ENCODE results near the gene PTPN7.
A peak's percentile ranks its signal among the peaks of the same experiment; 100 is the strongest.
"Not testable (repeated sequence)": the region's sequence is repeated elsewhere in the genome, so short reads cannot be mapped to it uniquely, and the experiment has no call there.

Gene PTPN7

DNA sequence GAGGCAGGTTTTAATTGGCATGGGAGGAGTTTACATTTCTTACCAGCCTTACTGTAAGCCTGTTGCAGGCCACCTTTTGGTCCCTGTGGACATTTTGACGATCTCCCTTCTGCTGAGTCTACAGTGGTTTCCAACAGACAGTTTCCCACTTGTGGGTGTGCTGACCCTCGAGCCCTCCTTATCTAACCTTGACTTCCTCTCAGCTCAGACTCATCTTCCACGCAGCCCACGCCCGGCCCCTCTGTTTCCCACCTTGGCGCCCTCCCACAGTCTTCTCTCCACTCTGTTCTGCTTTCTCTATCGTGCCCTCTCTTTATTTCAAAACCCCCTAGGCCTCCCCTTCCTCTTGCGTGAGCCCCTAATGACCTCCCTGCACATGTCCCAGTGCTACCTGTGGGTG lies 9.8 kb downstream of the PTPN7 start:
- no peak for DNase-seq

DNA sequence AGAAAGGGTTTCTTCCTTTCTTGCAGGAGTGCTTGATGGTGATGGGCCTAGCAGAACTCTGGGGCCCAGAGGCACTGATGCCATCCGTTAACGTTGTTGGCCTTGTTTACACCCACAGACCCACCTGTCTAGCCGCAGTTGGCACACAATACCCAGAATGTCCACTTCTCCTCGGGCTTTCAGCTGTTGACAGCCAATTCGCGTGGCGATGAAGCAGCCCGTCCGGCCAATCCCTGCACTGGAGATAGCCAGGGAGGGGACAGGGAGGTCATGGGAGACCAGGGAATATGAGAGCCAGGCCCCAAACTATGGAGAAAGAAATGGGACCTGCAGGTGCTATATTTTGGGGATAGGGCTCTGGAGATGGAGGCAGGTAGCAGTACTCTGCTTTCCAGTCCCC lies 10.2 kb downstream of the PTPN7 start:
- no peak for DNase-seq

DNA sequence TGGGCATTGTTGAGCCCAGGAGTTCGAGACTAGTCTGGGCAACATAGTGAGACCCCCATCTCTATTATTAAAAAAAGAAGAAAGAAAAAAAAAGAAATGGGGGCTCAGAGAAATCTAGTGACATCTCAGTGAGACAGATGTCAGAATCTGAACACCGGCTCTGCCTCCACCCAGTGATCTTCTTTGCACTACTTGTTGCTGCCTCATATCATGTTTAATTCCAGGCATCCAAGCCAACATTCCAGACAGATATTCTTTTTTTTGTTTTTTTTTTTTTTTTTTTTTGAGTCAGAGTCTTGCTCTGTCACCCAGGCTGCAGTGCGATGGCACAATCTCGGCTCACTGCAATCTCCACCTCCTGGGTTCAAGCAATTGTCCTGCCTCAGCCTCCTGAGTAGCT lies 10.8 kb downstream of the PTPN7 start:
- no peak for DNase-seq

DNA sequence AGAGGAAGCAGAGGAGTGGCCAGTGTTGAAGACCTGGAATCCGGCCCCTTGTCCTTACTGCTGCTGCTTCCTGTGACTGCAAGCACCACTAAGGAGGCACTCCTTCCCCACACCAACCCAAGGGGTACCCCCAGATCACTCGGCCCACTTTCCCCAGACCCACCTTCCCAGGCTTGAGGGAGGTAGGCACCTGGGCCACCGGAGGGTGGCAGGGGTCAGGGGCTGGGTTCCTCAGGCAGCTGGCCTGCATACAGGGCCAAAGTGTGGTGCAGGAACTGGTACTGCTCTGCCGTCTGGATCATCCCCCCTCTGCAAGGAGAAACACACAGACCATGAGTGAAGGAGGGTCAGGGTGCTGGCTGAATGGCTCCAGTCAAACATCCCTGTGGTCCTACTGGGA lies 12.0 kb downstream of the PTPN7 start:
- DNase-seq: no peak

DNA sequence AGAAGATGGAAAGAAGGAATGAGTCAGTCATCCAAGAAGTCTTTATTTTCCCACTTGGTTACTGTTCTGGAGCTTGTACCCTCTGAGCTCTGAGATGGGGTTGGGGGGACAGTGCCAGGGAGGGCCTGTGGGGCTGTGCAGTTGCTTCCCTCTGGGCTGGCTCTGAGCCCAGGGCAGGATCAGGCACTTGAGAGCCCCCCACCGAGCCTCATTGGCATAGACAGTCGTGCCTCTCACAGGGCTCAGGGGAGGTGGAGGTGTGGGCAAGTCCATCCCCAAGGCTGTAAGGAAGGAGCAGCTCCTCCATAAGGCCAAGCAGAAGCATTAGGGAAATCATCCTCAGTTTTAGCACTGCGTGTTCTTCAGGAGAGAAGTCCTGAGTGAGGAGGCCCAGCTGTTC lies 13.4 kb downstream of the PTPN7 start:
- DNase-seq: no peak

DNA sequence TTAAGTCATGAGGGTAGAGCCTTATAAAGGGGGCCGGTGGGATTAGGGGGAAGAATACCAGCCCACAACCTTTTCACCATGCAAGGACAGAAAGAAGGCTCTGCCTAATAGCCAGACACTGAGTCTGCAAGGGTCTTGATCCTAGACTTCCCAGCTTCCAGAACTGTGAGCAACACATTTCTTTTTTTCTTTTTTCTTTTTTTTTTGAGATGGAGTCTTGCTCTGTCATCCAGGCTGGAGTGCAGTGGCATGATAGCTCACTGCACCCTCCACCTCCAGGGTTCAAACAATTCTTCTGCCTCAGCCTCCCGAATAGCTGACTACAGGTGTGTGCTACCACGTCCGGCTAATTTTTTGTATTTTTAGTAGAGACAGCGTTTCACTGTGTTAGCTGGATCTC lies 14.1 kb downstream of the PTPN7 start:
- no peak for DNase-seq

DNA sequence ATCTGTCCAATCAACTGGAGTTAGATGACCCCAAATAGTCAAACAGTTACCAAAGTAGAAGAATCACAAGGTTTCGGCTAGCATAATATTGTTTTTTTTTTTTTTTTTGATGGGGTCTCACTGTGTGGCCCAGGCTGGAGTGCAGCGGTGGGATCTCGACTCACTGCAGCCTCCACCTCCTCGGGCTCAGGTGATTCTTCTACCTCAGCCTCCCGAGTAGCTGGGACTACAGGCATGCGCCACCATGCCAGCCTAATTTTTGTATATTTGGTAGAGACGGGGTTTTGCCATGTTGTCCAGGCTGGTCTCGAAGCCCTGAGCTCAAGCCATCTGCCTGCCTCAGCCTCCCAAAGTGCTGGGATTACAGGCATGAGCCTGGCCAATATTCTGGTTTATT lies 14.7 kb downstream of the PTPN7 start:
- DNase-seq: not testable (repeated sequence)

DNA sequence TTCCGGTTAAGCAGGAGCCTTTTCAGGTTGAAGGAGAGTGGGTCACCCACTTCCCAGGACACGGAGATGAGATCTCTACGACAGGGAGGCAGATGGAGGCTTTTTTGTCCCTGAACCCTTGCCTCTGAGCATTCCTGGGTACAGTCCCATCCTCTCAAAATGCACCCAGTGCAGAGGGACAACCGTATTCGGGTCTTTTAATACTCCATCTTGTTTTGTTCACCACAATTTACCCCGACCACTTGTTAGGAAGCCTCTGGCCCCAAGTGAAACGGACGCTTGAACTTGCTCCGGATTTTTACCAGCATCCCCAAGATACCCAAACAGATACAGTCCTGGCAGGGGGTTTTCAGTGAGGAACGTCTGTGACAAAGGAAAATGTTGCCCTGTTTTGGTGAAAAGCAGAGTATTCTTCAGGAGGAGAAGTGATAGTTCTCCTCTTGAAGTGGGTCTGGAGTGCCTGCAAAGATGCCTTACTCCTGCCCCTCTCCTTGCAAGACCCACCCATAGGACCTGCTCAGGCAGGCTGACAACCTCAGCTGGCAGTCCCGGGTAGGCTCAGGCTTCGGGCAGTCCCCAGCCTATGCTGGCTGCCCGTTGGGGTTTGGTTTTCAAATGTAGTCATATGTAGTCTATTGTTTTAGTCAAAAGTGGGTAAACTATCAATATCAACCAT lies 15.2 kb downstream of the PTPN7 start:
- no peak for DNase-seq

DNA sequence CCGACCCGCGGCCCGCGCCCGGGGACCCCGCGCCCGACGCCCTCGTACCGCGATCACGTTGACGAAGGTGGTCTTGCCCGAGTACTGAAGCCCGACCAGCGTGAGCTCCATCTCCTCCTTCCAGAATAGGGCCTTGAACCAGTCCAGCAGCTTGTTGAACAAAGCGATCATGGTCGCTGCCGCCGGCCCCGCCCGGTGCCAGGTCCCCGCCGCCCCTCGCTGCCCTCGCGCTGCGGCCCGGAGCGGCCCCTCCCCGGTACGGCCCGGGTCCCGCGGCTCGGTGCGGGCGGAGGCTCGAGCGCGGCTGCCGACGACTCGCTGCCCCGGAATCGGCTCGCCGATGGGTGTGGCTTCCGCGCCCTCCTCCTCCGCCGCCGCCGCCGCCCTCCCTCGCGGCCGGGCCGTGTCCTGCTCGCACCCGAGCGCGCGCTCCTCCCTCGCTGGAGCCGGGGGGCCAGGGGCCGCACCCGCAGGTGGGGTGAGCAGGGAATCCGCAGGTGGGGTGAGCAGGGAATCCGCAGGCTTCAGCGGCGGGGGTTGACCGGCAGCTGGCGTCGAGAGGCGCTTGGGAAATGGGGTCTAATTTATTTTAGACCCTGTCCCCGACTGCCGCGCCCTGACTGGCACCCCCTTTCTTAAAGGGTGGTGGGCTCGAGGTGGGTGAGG lies 15.9 kb downstream of the PTPN7 start, which contains the start of gene ARL8A:
Gene ARL8A, minus strand, starts transcription at position 336 of the 666 bp plus-strand sequence. Its CDS starts 165 bp downstream, at position 171.
- DNase-seq: peak; percentile 66 to 75

DNA sequence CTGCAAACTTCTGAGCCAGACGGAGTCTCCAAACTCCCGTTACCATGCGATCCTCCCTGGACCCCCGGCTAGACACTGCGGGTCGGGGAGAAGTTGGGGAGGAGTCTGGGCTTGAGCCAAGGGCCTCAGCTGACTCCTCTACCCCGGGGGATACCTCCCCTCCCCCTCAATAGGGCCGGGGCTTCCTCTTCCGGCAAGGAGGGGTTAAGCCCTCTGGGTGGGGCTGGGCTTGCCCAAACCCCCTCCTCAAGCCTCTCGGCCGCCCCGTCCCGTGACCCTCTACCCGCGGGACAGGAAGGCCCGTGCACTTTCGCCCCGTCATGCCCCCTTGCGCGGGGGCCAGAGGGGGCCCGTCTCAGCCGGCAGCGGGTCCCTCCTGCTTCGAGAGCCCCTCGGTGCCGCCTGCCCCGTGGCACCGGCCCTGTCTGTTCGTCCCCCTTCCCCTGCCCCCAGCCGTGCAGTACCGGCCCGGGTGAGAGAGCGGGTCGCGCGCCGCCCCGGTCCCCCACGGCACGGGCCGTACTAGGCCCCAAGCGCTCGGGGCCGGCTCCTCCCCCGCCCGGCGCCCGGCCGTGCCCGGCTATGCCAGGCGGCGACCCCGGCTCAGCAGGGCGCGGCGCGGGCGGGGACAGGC lies 16.5 kb downstream of the PTPN7 start:
- peak; percentile 28 to 33 for DNase-seq

DNA sequence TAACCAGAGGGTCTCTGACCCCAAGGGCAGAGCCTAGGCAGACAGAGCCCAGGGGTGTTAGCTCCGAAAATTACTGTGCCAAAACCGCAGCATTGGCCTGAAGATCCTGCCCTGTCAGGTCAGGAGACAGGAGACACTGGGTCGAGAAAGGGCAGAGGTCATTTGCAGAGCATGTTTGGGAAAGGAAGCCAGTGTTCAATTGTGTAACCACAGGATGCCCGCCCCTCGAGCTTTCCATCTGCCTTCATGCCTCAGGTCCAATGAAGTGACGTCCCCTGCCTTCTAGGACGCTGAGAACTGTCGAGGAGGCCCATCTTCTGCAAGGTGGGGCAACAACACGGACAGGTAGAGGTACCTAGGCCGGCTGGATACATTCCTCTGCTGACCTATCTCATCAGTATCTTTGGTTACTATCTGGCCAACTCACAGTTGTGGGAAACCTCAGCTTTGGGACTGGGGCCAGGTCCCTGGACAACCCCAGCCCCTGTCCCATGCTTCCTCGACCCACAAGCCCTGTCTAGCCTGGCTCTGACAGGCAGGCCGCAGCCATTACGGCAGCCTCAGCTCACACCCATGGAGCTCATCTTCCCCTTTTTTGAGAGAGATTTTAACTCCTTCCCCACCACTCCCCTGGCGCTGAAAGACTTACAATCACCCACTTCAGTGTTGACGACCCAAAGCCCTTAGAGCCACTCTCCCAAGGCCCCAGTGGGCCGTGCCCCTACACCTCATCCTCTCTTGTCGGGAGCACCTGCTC lies 17.2 kb downstream of the PTPN7 start:
- DNase-seq: no peak

DNA sequence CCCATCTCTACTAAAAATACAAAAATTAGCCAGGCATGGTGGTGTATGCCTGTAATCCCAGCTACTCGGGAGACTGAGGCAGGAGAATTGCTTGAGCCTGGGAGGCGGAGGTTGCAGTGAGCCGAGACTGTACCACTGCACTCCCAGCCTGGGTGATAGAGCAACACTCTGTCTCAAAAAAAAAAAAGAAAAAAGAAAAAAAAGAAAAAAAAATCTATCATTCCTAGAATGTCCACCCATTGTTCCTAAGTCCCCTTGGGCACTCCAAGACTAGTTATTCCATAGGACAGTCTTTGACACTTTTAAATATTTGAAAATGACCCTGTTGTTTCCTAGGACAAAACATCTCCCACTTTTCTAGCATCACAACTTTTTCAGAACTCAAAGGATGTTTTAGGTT lies 18.9 kb downstream of the PTPN7 start:
- DNase-seq: not testable (repeated sequence)

DNA sequence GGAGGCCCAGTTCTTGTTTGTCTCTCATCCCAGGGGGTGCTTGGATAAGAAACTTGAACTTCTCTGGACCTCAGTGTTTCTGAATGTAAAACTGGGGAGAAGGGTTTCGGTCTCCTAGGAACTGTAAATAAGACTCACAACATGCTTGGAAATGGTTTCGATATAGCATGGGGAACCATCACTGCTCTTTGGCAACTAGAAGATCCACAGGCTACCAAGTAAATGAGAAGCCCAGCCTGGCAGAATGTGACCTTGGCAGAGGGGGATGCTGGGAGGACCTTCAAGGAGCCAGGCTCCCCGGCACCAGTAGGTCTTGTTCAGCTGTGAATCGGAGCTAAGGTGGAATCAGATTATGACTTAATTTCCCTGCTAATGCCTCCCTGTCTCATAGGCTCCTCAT lies 19.6 kb downstream of the PTPN7 start:
- no peak for DNase-seq

DNA sequence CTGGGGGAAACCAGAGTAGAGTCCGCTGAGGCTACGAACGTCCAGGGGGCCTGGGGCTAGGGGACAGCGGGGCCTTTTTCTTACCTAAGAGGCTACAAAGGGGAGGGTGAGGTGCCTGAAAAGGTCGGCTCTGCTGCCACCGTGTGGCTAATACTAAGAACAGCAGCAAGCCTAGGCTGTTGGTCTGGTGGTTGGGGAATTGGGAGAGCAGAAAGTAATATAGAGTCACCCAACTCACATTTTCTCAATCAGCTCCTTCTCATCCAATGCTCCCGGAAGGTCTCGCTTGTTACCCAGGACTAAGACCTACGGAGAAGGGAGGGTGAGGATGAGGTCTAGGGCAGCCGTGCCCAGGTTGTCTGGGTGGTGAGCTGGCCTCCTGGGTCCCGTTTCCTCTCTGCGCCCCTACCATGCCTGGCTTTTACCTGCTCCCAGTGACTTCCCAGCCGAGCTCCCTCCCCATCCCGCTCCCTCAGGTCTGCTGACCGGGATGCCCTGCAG lies 25.1 kb downstream of the PTPN7 start:
- peak; percentile 72 to 75 for DNase-seq

DNA sequence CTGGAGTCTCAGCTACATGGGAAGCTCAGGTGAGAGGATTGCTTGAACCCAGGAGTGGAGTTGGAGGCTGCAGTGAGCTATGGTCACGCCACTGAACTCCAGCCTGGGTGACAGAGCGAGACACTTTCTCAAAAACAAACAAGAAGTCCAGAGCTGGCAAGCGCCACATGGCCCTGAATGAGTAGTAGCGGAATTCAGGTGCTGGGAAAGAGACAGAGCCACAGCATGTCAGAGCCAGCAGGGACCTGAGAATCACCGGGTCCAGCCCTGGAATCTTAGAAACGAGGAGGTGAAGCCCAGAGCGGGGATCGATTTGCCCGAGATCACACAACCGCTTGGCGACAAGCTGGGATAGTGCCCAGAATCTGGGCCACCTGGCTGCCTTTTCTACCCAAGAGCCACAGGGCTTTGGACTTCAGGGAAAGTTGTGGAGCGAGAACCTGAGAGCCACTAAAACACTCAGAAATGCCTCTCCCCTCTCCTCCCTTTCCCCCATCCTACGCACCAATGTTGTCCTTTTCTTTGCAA lies 25.7 kb downstream of the PTPN7 start:
- no peak for DNase-seq

DNA sequence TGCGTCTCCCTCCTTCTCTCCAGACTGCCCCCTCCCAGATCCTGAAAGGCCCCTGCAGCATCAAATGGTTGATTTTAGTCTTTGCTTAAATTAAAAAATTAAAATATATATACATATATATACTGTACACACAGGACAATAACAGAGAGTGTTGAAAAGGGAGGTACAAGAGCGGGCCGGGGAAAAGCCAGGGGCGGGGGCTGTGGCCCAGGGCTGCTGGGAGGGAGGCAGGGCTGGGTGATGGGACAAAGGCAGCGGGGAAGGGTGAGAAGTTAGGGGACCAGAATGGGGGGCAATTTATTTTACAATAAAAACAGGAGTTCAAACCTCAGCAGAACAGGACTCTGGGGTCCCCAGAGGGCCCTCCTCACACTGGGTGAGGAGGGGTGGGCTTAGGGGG lies 26.4 kb downstream of the PTPN7 start:
- no peak for DNase-seq

DNA sequence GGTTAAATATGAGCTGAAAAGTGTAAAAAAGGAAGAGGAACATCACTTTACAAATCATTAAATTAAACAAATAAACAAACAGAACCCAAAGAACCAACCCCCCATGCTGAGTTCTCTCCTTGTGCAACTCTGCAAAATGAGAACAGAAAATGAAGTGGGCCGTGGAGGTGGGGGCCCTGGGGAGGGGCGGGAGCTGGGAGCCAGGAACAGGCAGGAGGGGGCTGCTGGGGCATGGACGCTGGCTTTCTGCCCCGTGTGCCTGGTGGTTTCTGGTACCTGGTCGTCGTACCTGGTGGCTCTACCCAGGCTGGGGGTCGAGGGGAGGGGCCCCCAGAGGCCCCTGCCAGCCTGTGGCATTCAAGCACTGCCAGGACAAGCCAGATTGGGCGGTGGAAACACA lies 26.9 kb downstream of the PTPN7 start:
- no peak for DNase-seq

DNA sequence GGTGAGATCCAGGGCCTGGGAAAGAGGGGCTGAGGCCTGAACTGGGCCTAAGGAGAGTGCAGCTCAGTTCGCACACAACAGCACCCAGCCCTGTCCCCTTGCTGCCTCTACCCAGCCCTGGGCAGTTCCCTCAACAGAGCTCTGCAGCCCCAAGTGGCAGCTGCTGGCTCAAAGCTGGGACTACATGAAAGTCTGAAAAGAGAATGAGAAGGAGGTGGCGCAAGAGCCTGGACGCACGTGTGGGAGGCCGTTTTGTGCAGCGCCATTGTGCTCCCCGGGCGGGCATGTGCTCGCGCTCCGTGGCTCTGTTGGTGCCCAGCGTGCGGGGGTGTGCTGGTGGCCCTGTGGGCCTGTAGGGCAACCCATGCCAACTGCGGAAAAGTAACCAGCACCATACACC lies 27.4 kb downstream of the PTPN7 start:
- DNase-seq: no peak

DNA sequence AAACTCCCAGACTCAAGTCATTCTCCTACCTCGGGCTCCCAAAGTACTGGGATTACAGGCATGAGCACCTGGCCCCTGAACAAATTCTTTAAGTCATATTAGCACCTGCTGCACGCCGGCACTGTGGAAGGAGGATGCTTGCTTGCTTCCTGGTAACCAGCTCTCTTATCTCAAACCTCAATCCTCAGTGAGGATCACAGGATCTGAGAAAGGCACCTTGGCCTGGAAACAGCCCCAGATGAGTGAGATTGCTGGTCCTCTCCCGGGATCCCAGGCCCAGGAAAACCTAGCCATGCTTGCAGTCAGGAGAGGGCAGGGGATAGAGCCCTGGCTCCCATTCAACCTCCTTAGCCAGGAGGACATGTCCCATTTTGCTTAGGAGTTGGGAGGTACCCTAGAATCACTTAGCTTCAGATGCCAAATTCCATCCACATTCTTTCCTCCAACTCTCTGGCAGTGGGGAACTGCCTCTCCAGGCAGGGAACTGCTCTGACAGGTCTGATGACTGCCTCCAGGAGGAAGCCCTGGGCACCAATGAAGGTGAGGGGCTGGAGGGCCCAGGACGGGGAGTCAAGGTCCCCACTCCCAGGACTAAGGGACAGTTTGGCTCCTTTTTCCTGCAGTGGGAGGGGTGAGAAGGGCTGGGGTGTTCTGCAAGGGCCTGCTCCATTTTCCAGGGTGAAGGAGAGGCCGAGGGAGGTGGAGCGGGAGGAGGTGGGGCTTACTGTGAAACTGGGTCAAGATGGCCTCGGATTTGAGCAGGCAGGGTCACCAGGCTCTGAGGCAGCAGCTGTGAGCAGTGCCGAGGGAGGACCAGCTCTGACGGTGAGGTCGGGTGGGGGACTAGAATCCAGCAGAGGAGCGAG lies 28.2 kb downstream of the PTPN7 start:
- DNase-seq: no peak

DNA sequence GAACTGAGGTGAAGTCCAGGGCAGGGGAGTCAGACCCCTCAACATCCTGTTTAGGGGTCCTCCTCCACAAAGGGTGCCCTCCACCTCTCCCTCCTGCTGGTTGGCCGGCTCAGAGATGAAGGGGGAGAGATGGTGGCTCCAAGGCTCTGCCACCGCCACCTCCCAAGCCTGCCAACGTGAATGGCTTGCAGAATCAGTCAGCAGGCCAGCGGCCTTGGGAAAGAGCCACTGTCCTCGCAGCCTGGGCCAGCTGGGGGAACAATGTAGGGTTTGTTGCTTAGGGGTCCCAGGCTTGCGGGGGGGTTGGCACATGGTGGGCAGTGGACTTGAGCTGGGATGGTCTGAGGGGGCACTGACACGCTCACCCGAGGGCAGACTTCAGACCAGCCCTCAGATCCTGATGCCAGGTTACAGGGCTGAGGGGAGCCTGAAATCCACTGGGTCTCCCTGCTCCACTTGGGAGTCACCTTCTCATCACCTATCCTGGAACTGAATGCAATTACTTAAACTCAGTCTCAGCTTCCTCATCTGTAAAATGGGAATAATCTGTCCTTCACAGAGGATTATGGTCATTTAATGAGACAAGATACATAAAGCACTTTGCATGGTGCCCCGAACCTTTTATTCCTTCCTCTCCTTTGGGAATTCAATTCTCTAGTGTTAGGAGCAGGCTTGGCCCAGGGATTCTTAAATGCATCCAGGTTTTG lies 29.4 kb downstream of the PTPN7 start:
- no peak for DNase-seq

DNA sequence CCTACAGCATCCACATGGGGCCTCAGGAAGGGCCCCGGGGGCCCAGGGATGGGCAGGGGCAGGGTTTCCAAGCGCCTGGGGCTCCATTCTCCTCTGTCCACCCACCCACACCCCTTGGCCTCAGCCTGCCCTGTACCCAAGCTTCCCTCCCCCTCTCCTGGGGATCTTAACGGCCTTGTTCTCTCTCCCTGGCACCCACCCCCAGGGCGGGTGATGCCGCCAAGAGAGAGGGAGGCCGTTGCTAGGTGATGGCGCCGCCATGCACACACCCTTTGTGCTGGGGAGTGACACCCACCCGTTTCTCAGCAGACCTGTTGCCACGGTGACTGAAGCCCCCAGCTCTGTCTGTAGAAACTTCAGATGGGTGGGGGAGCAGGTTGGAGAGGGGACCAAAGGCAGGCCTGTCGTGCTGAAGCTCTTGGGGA lies 30.1 kb downstream of the PTPN7 start:
- DNase-seq: no peak
